Natural killer cell (primary cell): ENCODE results near the gene PWWP3B. TPM values are rescaled to one million over a fixed set of nuclear protein-coding genes. Genes with fewer than 3 reads are reported as not detected.

Experiments used
- ATAC-seq, 3 donors: fragments of 150-1000 bp in 2 of 3; fragments of 200-7000 bp in 1 of 3; cut with Tn5 transposase; 1 replicate in 1 of 3; 2 replicates in 2 of 3; pipeline ENCODE4 v1.10.0; 2021; ENCODE audit warnings: mild to moderate bottlenecking in 2 of 3, moderate library complexity in 2 of 3
- DNase-seq, 2 donors: peaks; one replicate each; pipeline versions ENCODE4 v3.0.0 to v3.0.0-alpha.2; 2013 to 2021; ENCODE audit warnings: mixed read lengths in 1 of 2
- H3K27ac ChIP-seq: one replicate; pipeline ENCODE4 v1.5.1; 2013; ENCODE audit warnings: mild to moderate bottlenecking, low read length
- H3K27me3 ChIP-seq: one replicate; pipeline ENCODE4 v1.6.1; 2013; ENCODE audit warnings: low read length; ENCODE audit not compliant: control insufficient read depth, insufficient read depth
- H3K36me3 ChIP-seq: one replicate; pipeline ENCODE4 v1.6.1; 2013; ENCODE audit warnings: low read length; ENCODE audit not compliant: control insufficient read depth, insufficient read depth
- H3K4me1 ChIP-seq: one replicate; pipeline ENCODE4 v1.6.1; 2013; ENCODE audit warnings: low read length; ENCODE audit not compliant: control insufficient read depth, insufficient read depth
- H3K4me3 ChIP-seq: one replicate; pipeline ENCODE4 v1.5.1; 2013; ENCODE audit warnings: low read length
- H3K9me3 ChIP-seq: one replicate; pipeline ENCODE4 v1.6.1; 2013; ENCODE audit warnings: low read length; ENCODE audit not compliant: control insufficient read depth, insufficient read depth
- H3K27ac Mint-ChIP-seq, 2 donors: one replicate each; pipeline ENCODE4 v1.8.0; 2022; ENCODE audit warnings: mild to moderate bottlenecking in 2 of 2, mixed read lengths in 2 of 2, moderate library complexity in 1 of 2
- H3K27me3 Mint-ChIP-seq, 2 donors: one replicate each; pipeline ENCODE4 v1.8.0; 2022; ENCODE audit warnings: low read depth in 2 of 2, mixed read lengths in 2 of 2
- H3K36me3 Mint-ChIP-seq: one replicate; pipeline ENCODE4 v1.8.0; 2022; ENCODE audit warnings: mixed read lengths
- H3K4me1 Mint-ChIP-seq, 2 donors: one replicate each; pipeline ENCODE4 v1.8.0; 2022; ENCODE audit warnings: mixed read lengths in 2 of 2
- H3K4me3 Mint-ChIP-seq: one replicate; pipeline ENCODE4 v1.8.0; 2022; ENCODE audit warnings: mild to moderate bottlenecking, moderate library complexity, mixed read lengths
- H3K9me3 Mint-ChIP-seq, 2 donors: one replicate each; pipeline ENCODE4 v1.8.0; 2022; ENCODE audit warnings: mixed read lengths in 2 of 2
- CTCF ChIP-seq: fragments of 200-600 bp; IDR thresholded peaks from one replicate; pipeline ENCODE4 v1.8.0; 2022; ENCODE audit warnings: antibody characterized with exemption
- whole genome bisulfite sequencing: methylation state at CpG from one replicate; pipeline ENCODE4 v1.1.7; 2013; ENCODE audit warnings: missing lambda C conversion rate; ENCODE audit not compliant: insufficient coverage; 5-methylcytosine and 5-hydroxymethylcytosine counted together
- intact Hi-C: fragments of 100-400 bp; cut with micrococcal nuclease; formaldehyde crosslinking; loops from one replicate; pipeline ENCODE4 v1.14.2; 2022
- total RNA-seq, 4 donors: library from RNA; stranded (reverse); fragments of 120-200 nt in 1 of 4; gene quantifications; one replicate each; pipeline versions ENCODE4 v1.2.3 to v1.2.4, GENCODE V29; 2013 to 2022

Gene PWWP3B
- total RNA-seq, 3 donors from 2014 or later (not counting 1 experiment from before 2014, with no cell fraction given), result not detected

GRCh38 chrX:106201502-106202178, 33.5 kb downstream of the PWWP3B start:
- Mint-ChIP-seq H3K27me3 (peaks cover 0 to 6% of the 10 kb centered on the region in 2 donors), H3K9me3 (peaks cover 2 to 3% of the 10 kb centered on the region in 2 donors), H3K36me3 (no peaks in the 10 kb centered on the region), H3K27ac (no peak overlapping the region), H3K4me1 (no peaks in the 10 kb centered on the region), H3K4me3 (no peak overlapping the region)
- Histone ChIP-seq H3K36me3 (no peaks in the 10 kb centered on the region), H3K9me3 (no peaks in the 10 kb centered on the region), H3K27ac (no peak overlapping the region), H3K4me3 (no peak overlapping the region), H3K4me1 (no peaks in the 10 kb centered on the region), H3K27me3 (no peaks in the 10 kb centered on the region)
- ATAC-seq (no peak), DNase-seq (no peak)
- intact Hi-C loops, result no loop called here
- no peak for TF ChIP-seq CTCF
- 64% methylated on average over 2 of the region's 3 CpGs for WGBS

GRCh38 chrX:106203315-106203714, 35.2 kb downstream of the PWWP3B start:
- DNase-seq (no peak), ATAC-seq (no peak)
- Histone ChIP-seq H3K4me3 (no peak overlapping the region), H3K4me1 (no peaks in the 10 kb centered on the region), H3K27me3 (no peaks in the 10 kb centered on the region), H3K36me3 (no peaks in the 10 kb centered on the region), H3K9me3 (no peaks in the 10 kb centered on the region), H3K27ac (no peak overlapping the region)
- intact Hi-C loops, result no loop called here
- no peak for TF ChIP-seq CTCF
- H3K27ac Mint-ChIP-seq, result no peak overlapping the region
- H3K36me3 Mint-ChIP-seq, result no peaks in the 10 kb centered on the region
- no peak overlapping the region for H3K4me3 Mint-ChIP-seq
- no peaks in the 10 kb centered on the region for H3K4me1 Mint-ChIP-seq
- H3K27me3 Mint-ChIP-seq, result no peaks in the 10 kb centered on the region
- H3K9me3 Mint-ChIP-seq, result peaks cover 2 to 3% of the 10 kb centered on the region in 2 donors

- Mint-ChIP-seq H3K4me1 (no peaks in the 10 kb centered on the region), H3K27me3 (no peaks in the 10 kb centered on the region), H3K27ac (no peak overlapping the region), H3K4me3 (no peak overlapping the region), H3K36me3 (no peaks in the 10 kb centered on the region), H3K9me3 (peaks cover 2 to 3% of the 10 kb centered on the region in 2 donors)
- ATAC-seq (no peak), DNase-seq (no peak)
- Histone ChIP-seq H3K4me1 (no peaks in the 10 kb centered on the region), H3K27me3 (no peaks in the 10 kb centered on the region), H3K4me3 (no peak overlapping the region), H3K36me3 (no peaks in the 10 kb centered on the region), H3K27ac (no peak overlapping the region), H3K9me3 (no peaks in the 10 kb centered on the region)
- 67% methylated on average over 1 of the region's 1 CpG for WGBS
- intact Hi-C loops, result no loop called here
- no peak for TF ChIP-seq CTCF
Measured at GRCh38 chrX:106208154-106208553, 40.0 kb downstream of the PWWP3B start.

Other genes with a start within 250 kb of the PWWP3B start
- gene SERPINA7, start 129.6 kb upstream of the PWWP3B start, total RNA-seq, result not detected